RWPE2 (cell line): ENCODE results near the gene ERH.
A peak's percentile ranks its signal among the peaks of the same experiment; 100 is the strongest.

Experiments
- ATAC-seq: fragments of 200-7000 bp; cut with Tn5 transposase; 3 replicates; pipeline ENCODE4 v1.9.1; 2021; ENCODE audit warnings: low read depth
- DNase-seq: peaks from one replicate; pipeline ENCODE4 v3.0.0-alpha.2; 2020; ENCODE audit warnings: low spot score
- H3K27ac ChIP-seq: fragments of 450-650 bp; 2 replicates; pipeline ENCODE4 v1.5.1; 2017; ENCODE audit warnings: mild to moderate bottlenecking; ENCODE audit not compliant: poor library complexity, severe bottlenecking
- H3K27me3 ChIP-seq: fragments of 250-450 bp; sonication (Bioruptor Pico); 2 replicates; pipeline ENCODE4 v1.5.1; 2021; ENCODE audit warnings: mild to moderate bottlenecking, moderate library complexity; ENCODE audit not compliant: insufficient read depth, poor library complexity, severe bottlenecking
- H3K36me3 ChIP-seq: fragments of 250-450 bp; sonication (Bioruptor Pico); 2 replicates; pipeline ENCODE4 v1.5.1; 2020; ENCODE audit warnings: low read depth, mild to moderate bottlenecking, moderate library complexity
- H3K4me1 ChIP-seq: fragments of 250-450 bp; sonication (Bioruptor Pico); 2 replicates; pipeline ENCODE4 v1.5.1; 2021; ENCODE audit warnings: mild to moderate bottlenecking, moderate library complexity; ENCODE audit not compliant: insufficient read depth, poor library complexity, severe bottlenecking
- H3K4me3 ChIP-seq: fragments of 250-450 bp; sonication (Bioruptor Pico); 2 replicates; pipeline ENCODE4 v1.5.1; 2021; ENCODE audit warnings: mild to moderate bottlenecking, moderate library complexity; ENCODE audit not compliant: severe bottlenecking
- H3K9me3 ChIP-seq: fragments of 250-450 bp; sonication (Bioruptor Pico); 2 replicates; pipeline ENCODE4 v1.5.1; 2021; ENCODE audit warnings: mild to moderate bottlenecking, moderate library complexity; ENCODE audit not compliant: severe bottlenecking
- TF ChIP-seq, protein P1 (sequence below): fragments of 450-650 bp; IDR thresholded peaks from one replicate; pipeline ENCODE4 v1.5.1; 2017; ENCODE audit warnings: mild to moderate bottlenecking, moderate library complexity; ENCODE audit not compliant: poor library complexity, severe bottlenecking

The ERH gene

DNA sequence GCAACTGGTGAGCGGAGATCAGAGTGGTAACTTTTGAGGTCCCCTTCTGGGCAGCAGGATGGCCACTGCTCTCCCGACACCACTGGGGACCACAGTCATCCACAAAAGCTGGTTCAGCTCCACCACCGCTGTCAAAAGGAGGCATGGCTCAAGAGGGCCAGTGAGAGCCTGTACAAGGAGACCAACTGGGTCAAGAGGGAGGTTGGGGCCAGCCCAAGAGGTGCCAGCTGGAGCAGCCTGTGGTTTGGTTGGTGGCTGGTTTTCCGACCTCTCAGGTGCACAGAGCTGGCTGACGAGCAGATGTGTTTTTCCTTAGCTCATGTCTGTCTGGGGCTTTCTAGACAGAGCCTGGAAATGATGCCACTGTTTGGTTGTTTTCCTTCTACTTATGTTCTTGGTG, 60.1 kb downstream of the ERH start:
- Histone ChIP-seq H3K4me3 (no peak overlapping the region), H3K4me1 (no peaks in the 10 kb centered on the region), H3K27ac (no peak overlapping the region), H3K36me3 (no peaks in the 10 kb centered on the region), H3K27me3 (peaks cover 5% of the 10 kb centered on the region), H3K9me3 (no peaks in the 10 kb centered on the region)
- DNase-seq (no peak), ATAC-seq (no peak)
- TF ChIP-seq, protein P1, sequence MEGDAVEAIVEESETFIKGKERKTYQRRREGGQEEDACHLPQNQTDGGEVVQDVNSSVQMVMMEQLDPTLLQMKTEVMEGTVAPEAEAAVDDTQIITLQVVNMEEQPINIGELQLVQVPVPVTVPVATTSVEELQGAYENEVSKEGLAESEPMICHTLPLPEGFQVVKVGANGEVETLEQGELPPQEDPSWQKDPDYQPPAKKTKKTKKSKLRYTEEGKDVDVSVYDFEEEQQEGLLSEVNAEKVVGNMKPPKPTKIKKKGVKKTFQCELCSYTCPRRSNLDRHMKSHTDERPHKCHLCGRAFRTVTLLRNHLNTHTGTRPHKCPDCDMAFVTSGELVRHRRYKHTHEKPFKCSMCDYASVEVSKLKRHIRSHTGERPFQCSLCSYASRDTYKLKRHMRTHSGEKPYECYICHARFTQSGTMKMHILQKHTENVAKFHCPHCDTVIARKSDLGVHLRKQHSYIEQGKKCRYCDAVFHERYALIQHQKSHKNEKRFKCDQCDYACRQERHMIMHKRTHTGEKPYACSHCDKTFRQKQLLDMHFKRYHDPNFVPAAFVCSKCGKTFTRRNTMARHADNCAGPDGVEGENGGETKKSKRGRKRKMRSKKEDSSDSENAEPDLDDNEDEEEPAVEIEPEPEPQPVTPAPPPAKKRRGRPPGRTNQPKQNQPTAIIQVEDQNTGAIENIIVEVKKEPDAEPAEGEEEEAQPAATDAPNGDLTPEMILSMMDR, result no peak

DNA sequence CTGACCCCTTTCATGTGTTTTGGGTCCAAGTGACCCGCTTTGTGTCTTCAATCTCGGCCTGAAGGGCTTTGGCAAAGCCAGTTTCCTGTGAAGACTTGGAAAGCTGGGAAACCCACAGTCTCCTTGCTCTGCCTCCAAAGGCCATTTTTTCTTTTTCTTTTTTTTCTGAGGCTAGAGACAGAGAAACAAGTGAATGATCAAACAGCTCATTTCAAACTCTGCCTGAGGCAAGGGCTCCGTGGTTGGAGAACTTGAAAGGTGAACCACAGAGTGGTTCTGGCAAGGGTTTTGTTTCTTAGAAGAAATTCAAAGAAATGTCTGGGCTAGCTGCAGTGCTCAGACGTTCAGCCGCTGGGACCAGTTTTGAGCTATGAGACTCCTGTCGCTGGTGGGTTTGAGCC, 62.7 kb downstream of the ERH start:
- TF ChIP-seq, protein P1, result no peak
- H3K36me3 ChIP-seq, result no peaks in the 10 kb centered on the region
- no peaks in the 10 kb centered on the region for H3K9me3 ChIP-seq
- H3K27me3 ChIP-seq, result no peaks in the 10 kb centered on the region
- ATAC-seq, result peak; percentile 24; the same call in 1 of the 3 replicates
- DNase-seq, result no peak
- no peaks in the 10 kb centered on the region for H3K4me1 ChIP-seq
- H3K4me3 ChIP-seq, result no peak overlapping the region
- H3K27ac ChIP-seq, result no peak overlapping the region

DNA sequence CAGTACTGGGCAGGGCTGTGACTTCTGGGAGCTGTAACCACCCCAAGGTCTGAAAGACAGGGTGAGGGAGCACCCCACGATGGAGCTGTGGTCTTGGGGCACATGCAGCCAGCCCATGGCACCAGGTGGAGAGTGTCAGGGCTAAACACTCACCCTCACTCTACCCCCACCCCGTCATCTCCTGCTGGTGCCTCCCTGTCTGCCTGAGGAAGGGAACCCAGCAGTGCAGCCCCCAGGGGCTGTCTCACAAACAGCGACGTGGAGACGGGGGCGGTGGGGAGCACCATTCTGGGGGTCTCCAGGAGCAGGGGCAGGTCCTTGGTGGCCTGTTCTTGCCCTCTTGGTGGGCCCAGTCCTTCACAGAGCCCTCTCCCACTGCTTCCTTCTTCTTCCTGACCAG, 63.5 kb downstream of the ERH start:
- TF ChIP-seq, protein P1, result no peak
- Histone ChIP-seq H3K27me3 (no peaks in the 10 kb centered on the region), H3K27ac (no peak overlapping the region), H3K4me1 (no peaks in the 10 kb centered on the region), H3K36me3 (no peaks in the 10 kb centered on the region), H3K4me3 (no peak overlapping the region), H3K9me3 (no peaks in the 10 kb centered on the region)
- ATAC-seq (no peak), DNase-seq (no peak)

DNA sequence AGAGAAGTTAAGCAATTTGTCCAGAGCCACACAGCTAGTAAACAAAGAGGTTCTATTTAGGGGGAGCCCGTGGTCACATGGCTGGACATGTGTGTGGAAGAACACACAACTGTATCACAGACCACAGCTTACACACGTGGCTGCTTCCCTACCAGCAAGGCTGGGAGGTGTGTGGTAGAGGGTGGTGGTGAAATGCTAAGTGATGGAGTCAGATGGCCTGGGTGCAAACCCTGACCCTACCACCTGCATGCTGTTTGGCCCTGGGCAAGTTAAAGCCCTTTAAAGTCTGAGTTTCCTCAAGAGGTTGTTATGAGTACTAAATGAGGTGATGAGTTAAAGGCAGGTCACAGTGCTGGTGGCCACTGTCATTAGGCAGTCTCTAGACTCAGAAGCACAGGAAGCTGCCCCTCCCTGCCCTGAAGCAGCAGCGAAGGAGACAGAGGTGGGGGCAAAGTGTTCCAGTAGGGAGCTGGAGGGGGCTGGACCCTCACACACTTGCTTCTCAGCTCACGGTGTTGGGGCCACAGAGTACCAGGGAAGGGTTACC, 64.2 kb downstream of the ERH start:
- TF ChIP-seq, protein P1, result no peak
- DNase-seq (no peak), ATAC-seq (no peak)
- no peaks in the 10 kb centered on the region for H3K27me3 ChIP-seq
- H3K27ac ChIP-seq, result no peak overlapping the region
- no peaks in the 10 kb centered on the region for H3K36me3 ChIP-seq
- no peak overlapping the region for H3K4me3 ChIP-seq
- no peaks in the 10 kb centered on the region for H3K4me1 ChIP-seq
- H3K9me3 ChIP-seq, result no peaks in the 10 kb centered on the region

DNA sequence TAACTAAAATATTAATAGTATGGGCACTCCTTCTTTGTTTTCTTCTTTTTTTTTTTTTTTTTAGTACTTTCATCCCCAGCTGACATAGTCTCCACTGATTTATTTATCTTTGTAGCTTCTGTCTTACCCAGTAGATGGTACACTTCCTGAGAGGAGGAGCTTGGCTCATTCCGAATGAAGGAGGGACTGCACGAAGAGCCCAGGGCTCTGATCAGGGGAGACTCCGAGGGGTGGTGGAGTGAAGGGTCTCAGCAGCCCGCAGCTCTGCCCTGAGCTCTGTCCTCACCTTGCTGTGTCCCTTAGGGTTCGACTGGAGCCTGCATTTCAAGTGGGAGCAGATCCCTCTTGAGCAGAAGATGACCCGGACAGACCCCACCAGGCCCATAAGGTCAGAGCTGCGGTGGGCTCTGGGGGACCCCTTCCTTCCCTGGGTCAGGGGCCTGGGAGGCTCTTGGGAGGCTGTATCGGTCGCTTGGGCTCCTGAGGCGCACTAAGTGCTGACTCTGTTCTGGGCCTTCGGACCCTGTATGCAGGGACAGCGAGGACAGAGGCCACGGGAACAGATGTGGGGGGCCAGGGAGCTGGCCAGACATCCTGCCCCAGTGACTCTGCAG, 65.2 kb downstream of the ERH start:
- Histone ChIP-seq H3K27me3 (no peaks in the 10 kb centered on the region), H3K4me1 (no peaks in the 10 kb centered on the region), H3K9me3 (no peaks in the 10 kb centered on the region), H3K4me3 (no peak overlapping the region), H3K36me3 (no peaks in the 10 kb centered on the region), H3K27ac (no peak overlapping the region)
- ATAC-seq (no peak), DNase-seq (no peak)
- TF ChIP-seq, protein P1, result no peak
